GM20431 (cell line): ENCODE results near the gene NPAT.

Experiments
- in situ Hi-C: fragments of 300-500 bp; cut with MseI, MboI; formaldehyde crosslinking; loops from one replicate; pipeline ENCODE4 v1.15.0; 2020; ENCODE audit warnings: low sequenced_read_pairs; ENCODE audit not compliant: unreplicated experiment

The NPAT gene

DNA sequence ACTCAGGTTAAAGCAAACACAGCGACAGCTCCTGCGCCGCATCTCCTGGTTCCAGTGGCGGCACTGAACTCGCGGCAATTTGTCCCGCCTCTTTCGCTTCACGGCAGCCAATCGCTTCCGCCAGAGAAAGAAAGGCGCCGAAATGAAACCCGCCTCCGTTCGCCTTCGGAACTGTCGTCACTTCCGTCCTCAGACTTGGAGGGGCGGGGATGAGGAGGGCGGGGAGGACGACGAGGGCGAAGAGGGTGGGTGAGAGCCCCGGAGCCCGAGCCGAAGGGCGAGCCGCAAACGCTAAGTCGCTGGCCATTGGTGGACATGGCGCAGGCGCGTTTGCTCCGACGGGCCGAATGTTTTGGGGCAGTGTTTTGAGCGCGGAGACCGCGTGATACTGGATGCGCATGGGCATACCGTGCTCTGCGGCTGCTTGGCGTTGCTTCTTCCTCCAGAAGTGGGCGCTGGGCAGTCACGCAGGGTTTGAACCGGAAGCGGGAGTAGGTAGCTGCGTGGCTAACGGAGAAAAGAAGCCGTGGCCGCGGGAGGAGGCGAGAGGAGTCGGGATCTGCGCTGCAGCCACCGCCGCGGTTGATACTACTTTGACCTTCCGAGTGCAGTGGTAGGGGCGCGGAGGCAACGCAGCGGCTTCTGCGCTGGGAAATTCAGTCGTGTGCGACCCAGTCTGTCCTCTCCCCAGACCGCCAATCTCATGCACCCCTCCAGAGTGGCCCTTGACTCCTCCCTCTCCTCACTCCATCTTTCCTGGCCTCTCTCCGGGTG is at the start of gene NPAT, which contains the start of gene ATM:
Gene NPAT (minus strand): TSS at position 65 of the 774 bp plus-strand sequence. CDS start 102 bp downstream, outside the sequence.
Gene ATM (plus strand): TSS at position 494 of the 774 bp plus-strand sequence. CDS start 4,558 bp downstream, outside the sequence.
- in situ Hi-C loops: no loop called here

- in situ Hi-C loops: no loop called here
Observed at GRCh38 chr11:108269583-108269982, 47.1 kb upstream of the NPAT start.

GRCh38 chr11:108253176-108253575 is 30.7 kb upstream of the NPAT start:
- in situ Hi-C loops: no loop called here

- in situ Hi-C loops: no loop called here
Observed at GRCh38 chr11:108246885-108247284, 24.4 kb upstream of the NPAT start.

DNA sequence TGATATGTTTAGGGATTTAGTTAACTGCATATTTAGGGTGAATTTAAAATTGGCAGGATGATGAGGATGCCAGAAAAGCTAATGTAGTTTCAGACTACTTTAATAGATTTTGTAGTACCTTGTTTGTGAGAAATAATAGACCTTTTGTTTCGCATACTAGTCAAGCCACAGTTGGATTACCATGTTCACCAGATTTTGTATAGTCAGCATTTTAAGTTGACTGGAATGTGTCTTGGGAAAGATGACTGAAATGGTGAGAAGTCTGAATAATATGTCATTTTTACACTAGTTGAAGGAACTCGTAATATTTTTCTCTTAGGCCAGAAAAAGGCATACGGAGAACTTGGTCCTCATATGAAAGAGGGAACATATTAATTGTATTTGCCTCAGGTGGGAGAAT is 23.9 kb upstream of the NPAT start:
- in situ Hi-C loops: no loop called here

- in situ Hi-C loops: no loop called here
Observed at GRCh38 chr11:108242422-108242821, 20.0 kb upstream of the NPAT start.

- in situ Hi-C loops: no loop called here
Observed at GRCh38 chr11:108241330-108242037, 19.0 kb upstream of the NPAT start.

GRCh38 chr11:108239076-108239475 is 16.6 kb upstream of the NPAT start:
- in situ Hi-C loops: no loop called here

DNA sequence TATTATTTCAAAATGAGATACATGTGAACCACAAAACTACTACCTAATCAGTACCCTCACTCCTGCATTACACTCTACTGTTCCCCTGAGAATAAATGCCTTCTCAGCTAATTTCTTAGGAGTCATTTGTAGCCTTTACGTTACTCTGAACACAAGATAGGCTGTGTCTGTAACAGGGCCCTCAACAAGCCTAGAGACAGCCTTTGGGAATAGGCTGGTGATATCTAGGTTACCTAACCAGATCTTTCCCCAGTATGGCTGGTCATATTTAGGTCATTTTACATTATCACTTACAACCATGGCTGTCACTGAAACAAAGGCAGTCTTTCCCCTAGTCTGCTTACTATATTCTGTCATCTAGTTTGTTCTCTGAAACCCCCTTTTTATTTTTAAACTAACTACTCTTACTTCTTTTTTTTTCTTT is 14.6 kb upstream of the NPAT start:
- in situ Hi-C loops: no loop called here

- in situ Hi-C loops: no loop called here
Observed at GRCh38 chr11:108235633-108236032, 13.2 kb upstream of the NPAT start.

DNA sequence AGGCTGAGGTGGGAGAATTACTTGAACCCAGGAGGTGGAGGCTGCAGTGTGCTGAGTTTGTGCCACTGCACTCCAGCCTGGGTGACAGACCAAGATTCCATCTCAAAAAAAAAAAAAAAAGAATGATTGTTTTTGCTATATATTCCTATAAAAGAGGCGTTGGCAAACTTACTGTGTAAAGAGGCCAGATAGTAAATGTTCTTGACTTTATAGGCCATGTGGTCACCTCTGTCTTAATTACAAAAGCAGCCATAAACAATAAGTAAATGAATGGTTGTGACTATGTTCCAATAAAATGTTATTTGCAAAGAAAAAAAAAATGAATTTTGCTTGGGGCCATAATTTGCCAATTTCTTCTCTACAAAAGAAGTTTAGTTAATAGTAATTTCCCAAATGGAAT is 12.8 kb upstream of the NPAT start:
- in situ Hi-C loops: no loop called here

DNA sequence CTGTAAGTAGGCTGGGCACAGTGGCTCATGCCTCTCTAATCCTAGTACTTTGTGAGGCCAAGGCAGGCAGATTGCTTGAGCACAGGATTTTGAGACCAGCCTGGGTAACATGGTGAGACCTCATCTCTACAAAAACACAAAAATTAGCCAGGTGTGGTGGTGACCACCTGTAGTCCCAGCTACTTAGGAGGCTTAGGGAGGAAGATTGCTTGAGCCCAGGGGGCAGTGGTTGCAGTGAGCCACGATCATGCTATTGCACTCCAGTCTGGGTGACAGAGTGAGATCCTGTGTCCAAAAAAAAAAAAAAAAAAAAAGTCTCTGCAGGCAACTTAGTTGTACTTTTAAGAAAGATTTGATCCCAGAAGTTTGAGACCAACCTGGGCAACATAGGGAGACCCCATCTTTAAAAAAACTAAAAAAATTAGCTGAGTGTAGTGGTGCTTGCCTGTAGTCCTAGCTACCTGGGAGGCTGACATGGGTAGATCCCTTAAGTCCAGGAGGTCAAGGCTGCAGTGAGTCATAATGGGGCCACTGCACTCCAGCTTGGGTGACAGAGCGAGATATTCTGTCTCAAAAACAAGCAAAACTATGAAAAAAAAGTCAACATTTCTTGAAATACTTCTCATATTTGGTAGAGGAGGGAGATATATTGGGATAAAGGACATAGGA is 11.0 kb upstream of the NPAT start:
- in situ Hi-C loops: no loop called here

DNA sequence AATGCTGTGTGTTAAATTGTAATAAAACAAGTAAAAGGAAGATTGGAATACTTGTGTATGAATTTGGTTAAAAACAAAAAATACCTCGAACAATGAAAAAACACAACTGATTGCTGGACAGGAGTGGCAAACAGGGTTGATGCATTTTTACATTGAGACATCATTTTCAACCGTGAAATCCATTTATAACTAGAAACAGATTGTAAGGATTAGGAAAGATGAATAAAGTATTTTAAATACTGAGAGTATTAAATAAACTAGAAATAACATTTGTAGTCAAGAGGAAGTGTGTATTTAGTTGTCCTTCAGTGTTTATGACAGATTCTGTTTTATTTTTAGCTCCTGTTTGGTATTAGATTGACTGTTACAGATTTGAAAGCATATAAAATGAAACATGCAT is 5.8 kb upstream of the NPAT start:
- in situ Hi-C loops: no loop called here

- in situ Hi-C loops: no loop called here
Observed at GRCh38 chr11:108226036-108226435, 3.6 kb upstream of the NPAT start.

DNA sequence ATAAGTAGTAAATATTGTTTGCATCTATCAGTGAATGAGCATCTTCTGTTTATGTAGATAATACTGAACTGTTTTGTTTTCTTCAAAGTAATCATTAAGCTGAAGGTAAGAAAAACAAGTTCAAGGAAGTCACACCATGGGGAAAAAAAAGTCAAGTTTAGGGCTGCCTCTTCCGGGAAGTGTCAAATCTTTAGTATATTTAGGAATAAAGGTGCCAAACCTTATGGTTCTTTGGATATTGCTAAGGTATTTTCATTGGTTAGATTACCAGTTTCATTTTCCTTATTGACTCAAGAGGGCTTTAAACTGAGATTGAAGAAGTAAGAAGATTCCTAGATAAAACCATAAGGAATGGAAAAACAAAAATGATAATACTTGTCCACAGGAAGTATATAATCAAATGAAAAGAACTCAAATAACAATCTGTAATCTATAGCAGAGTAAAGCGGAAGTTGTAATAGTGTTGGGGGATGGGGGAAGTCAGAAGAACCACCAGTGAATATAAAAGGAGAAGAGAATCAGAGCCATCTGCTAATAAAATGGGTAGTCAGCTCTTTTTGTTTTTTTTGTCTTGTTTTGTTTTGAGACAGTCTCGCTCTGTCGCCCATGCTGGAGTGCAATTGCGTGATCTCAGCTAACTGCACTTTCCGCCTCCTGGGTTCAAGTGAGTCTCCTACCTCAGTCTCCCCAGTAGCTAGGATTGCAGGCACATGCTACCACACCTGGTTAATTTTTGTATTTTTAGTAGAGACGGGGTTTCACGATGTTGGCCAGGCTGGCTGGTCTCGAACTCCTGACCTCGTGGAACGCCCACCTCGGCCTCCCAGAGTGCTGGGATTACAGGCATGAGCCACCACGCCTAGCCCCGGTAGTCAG is 2.7 kb upstream of the NPAT start:
- in situ Hi-C loops: no loop called here

DNA sequence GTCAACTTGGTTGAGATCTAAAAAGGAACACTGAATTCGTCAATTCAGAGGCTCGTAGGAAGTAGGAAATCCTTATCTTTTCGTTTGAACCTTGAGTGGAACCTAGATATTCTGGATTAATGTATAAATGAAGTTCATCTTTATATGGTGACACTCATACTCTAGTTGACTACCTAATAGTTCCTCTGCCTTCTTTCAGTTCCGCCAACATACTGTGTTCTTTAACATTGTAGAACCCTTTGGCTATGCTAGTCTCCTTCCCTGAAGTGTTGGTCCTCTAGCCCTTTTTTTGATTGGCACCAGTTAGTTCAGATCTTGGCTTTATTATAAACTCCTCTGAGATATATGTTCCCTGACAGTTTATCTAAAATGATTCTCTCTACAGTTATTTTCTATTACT is 1.9 kb upstream of the NPAT start:
- in situ Hi-C loops: no loop called here

DNA sequence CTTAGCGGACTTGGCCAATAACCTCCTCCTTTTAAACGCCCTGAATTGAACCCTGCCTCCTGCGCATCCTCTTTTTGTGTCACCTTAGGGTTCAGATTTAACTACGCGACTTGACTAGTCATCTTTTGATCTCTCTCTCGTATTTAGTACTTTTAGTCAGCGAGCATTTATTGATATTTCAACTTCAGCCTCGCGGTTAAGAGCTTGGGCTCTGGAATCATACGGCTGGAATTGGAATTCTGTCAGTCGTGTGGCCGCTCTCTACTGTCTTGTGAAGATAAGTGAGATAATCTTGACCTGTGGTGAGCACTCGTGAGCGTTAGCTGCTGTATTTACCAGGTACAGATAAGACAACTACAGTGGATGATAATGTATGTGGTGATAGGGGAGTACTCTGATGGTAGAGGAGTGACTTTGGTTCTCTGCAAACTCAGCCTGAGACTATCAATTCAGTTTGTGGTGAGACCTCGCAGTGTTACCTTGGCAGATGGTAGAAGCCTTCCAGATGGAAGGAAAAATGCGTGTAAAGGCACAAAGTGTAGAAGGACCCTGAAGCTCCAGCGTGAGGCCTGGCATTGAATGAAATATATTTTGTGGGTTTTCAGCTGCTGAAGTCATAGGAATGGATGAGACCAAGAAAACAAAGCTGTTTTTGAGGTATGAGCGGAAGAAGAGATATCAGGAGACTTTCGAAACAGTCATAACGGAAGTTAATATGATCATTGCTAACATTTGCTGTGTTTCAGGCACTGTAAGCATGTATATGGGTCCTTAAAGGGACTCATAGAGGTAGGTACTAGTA is 1.1 kb upstream of the NPAT start:
- in situ Hi-C loops: no loop called here

DNA sequence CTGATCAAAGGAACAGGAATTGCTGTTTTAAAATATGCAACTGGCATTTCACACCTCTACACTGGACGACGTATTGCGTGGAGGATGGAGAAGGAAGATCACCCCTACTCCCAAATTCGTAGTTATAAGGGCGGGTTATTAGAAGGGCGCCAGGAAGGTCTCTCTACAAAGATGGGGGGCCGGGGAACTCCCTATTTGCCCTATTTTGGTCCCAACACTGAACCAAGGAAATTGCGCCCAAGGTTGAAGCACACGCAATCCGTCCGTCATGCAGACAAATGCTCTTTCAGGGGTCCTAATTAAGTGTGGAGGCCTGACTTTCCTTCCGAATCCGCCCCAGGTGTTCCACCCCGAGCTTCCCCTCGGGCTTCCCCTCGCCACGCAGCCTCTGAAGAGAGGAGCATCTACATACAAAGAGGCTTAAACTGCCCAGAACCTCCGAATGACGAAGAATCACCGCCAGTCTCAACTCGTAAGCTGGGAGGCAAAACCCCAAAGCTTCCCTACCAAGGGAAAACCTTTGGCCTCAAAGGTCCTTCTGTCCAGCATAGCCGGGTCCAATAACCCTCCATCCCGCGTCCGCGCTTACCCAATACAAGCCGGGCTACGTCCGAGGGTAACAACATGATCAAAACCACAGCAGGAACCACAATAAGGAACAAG is 396 bp downstream of the NPAT start:
- in situ Hi-C loops: no loop called here

DNA sequence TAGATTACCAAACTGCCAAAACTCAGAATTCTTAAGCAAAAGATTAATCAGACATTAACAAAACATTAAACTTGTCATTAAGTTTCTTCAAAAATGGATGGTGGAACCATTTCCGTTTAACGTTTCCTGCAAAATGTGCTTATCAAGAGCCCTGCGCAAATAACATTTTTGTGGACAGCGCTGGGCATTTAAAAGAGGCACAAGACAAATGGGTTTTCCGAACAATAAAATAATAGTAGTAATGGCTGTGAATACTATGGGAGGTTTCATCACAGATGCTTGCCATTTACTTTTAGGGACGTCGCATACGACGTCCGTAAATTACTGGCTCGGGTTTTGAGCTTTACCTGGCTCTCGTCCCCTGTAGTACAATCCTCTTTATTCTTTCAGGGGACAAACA is 1.1 kb downstream of the NPAT start:
- in situ Hi-C loops: no loop called here
